Liver (tissue), 9 donors: ENCODE results near the gene BCAR1. TPM values are rescaled to one million over a fixed set of nuclear protein-coding genes. Genes with fewer than 3 reads are reported as not detected.

Source experiments
- DNase-seq: peaks from one replicate; pipeline ENCODE4 v3.0.0-alpha.2; 2017; ENCODE audit warnings: low spot score
- H3K27ac ChIP-seq, 2 donors: one replicate each; pipeline ENCODE4 v1.7.0; 2013; ENCODE audit warnings: inconsistent platforms in 2 of 2, low read length in 2 of 2, control low read depth in 1 of 2, low read depth in 1 of 2, mild to moderate bottlenecking in 1 of 2
- H3K27me3 ChIP-seq, 4 donors: one replicate each; pipeline versions ENCODE4 v1.6.1 to v1.7.0; 2013; ENCODE audit warnings: low read length in 3 of 4, inconsistent platforms in 1 of 4, mild to moderate bottlenecking in 1 of 4, moderate library complexity in 1 of 4; ENCODE audit not compliant: control insufficient read depth in 4 of 4, insufficient read depth in 4 of 4
- H3K36me3 ChIP-seq, 4 donors: one replicate each; pipeline versions ENCODE4 v1.6.1 to v1.7.0; 2013; ENCODE audit warnings: low read length in 3 of 4, mild to moderate bottlenecking in 3 of 4, low read depth in 1 of 4, moderate library complexity in 1 of 4; ENCODE audit not compliant: control insufficient read depth in 4 of 4, insufficient read depth in 3 of 4
- H3K4me1 ChIP-seq, 4 donors: one replicate each; pipeline versions ENCODE4 v1.6.1 to v1.7.0; 2013; ENCODE audit warnings: low read length in 3 of 4, mild to moderate bottlenecking in 3 of 4, moderate library complexity in 1 of 4; ENCODE audit not compliant: control insufficient read depth in 4 of 4, insufficient read depth in 4 of 4
- H3K4me3 ChIP-seq, 3 donors: one replicate each; pipeline versions ENCODE4 v1.6.1 to v1.7.0; 2013; ENCODE audit warnings: low read length in 3 of 3, control low read depth in 1 of 3, low read depth in 1 of 3, mild to moderate bottlenecking in 1 of 3
- H3K9ac ChIP-seq, 2 donors: one replicate each; pipeline ENCODE4 v1.7.0; 2013; ENCODE audit warnings: low read length in 2 of 2, mild to moderate bottlenecking in 2 of 2, moderate library complexity in 2 of 2, control low read depth in 1 of 2, low read depth in 1 of 2
- H3K9me3 ChIP-seq, 4 donors: one replicate each; pipeline versions ENCODE4 v1.6.1 to v1.7.0; 2013; ENCODE audit warnings: low read length in 3 of 4; ENCODE audit not compliant: control insufficient read depth in 4 of 4
- ATF3 ChIP-seq: IDR thresholded peaks from 2 replicates; pipeline ENCODE4 v1.6.1; 2016; ENCODE audit warnings: antibody characterized with exemption
- CTCF ChIP-seq: fragments of 150-350 bp; IDR thresholded peaks from 2 replicates; pipeline ENCODE4 v1.5.1; 2017; ENCODE audit warnings: improper control_type of control experiment, low read depth, low read length; ENCODE audit not compliant: missing input control
- EGR1 ChIP-seq, 2 donors: IDR thresholded peaks; 2 replicates each; pipeline ENCODE4 v1.6.1; 2016 to 2018; ENCODE audit warnings: antibody characterized with exemption in 2 of 2, low read depth in 2 of 2
- FOXA1 ChIP-seq: IDR thresholded peaks from 2 replicates; pipeline ENCODE4 v1.6.1; 2016; ENCODE audit warnings: antibody characterized with exemption
- FOXA2 ChIP-seq: IDR thresholded peaks from 2 replicates; pipeline ENCODE4 v1.6.1; 2016; ENCODE audit warnings: antibody characterized with exemption
- GABPA ChIP-seq, 2 donors: IDR thresholded peaks in 1 of 2; conservative IDR thresholded peaks in 1 of 2; 2 replicates each; pipeline ENCODE4 v1.6.1; 2016; ENCODE audit warnings: antibody characterized with exemption in 2 of 2, mild to moderate bottlenecking in 1 of 2, moderate library complexity in 1 of 2
- HNF4A ChIP-seq, 2 donors: conservative IDR thresholded peaks; 2 replicates each; pipeline ENCODE4 v1.6.1; 2016; ENCODE audit warnings: antibody characterized with exemption in 2 of 2, mild to moderate bottlenecking in 2 of 2
- HNF4G ChIP-seq: IDR thresholded peaks from 2 replicates; pipeline ENCODE4 v1.6.1; 2016; ENCODE audit warnings: antibody characterized with exemption
- JUND ChIP-seq, 2 donors: IDR thresholded peaks; 2 replicates each; pipeline ENCODE4 v1.6.1; 2016; ENCODE audit warnings: antibody characterized with exemption in 2 of 2
- MAX ChIP-seq: IDR thresholded peaks from 2 replicates; pipeline ENCODE4 v1.6.1; 2016; ENCODE audit warnings: antibody characterized with exemption
- REST ChIP-seq: IDR thresholded peaks from 2 replicates; pipeline ENCODE4 v1.6.1; 2016; ENCODE audit warnings: antibody characterized with exemption, mild to moderate bottlenecking
- RXRA ChIP-seq, 2 donors: IDR thresholded peaks; 2 replicates each; pipeline ENCODE4 v1.6.1; 2017 to 2018; ENCODE audit warnings: antibody characterized with exemption in 2 of 2, mild to moderate bottlenecking in 1 of 2
- SP1 ChIP-seq: IDR thresholded peaks from 2 replicates; pipeline ENCODE4 v1.6.1; 2018; ENCODE audit warnings: antibody characterized with exemption, mild to moderate bottlenecking
- TAF1 ChIP-seq: conservative IDR thresholded peaks from 2 replicates; pipeline ENCODE4 v1.6.1; 2016; ENCODE audit warnings: antibody characterized with exemption, mild to moderate bottlenecking
- YY1 ChIP-seq: IDR thresholded peaks from 2 replicates; pipeline ENCODE4 v1.6.1; 2016; ENCODE audit warnings: antibody characterized with exemption, mild to moderate bottlenecking
- WGBS: extraction: QIAGEN DNeasy Blood & Tissue Kit; methylation state at CpG from one replicate; pipeline ENCODE4 v1.1.7; 2013; 5-methylcytosine and 5-hydroxymethylcytosine counted together
- polyA plus RNA-seq, 2 donors: library from polyadenylated mRNA; stranded (reverse) in 1 of 2; unstranded in 1 of 2; fragments of 200-250 nt in 1 of 2; fragments of >200 nt in 1 of 2; fragmentation: Nextera tagmentation in 1 of 2; extraction: Ambion mirVana in 1 of 2; gene quantifications; one replicate each; pipeline versions ENCODE4 v1.2.1 to v1.2.3, GENCODE V29; 2013 to 2015
- total RNA-seq, 2 donors: library from RNA; depleted of rRNA; stranded (reverse); fragments of >200 nt; gene quantifications; one replicate each; pipeline ENCODE4 v1.2.3, GENCODE V29; 2014
- donor health status: healthy.
- donor health status: healthy.
- donor health status: healthy.
- donor health status: healthy.
- donor health status: healthy.

BCAR1 gene
- total and polyA plus RNA-seq, 4 donors, result 10.1 to 32.2 (median 20.2) TPM

GRCh38 chr16:75293173-75293572, 41.7 kb upstream of the BCAR1 start (continued):
- TF ChIP-seq EGR1 (IDR thresholded peaks at IDR 0.05; ENCODE audit: low read depth in 2 of 2) (no peak), SP1 (no peak), REST (no peak), YY1 (no peak)

GRCh38 chr16:75292691-75293090, 41.3 kb upstream of the BCAR1 start:
- Histone ChIP-seq H3K9me3 (no peaks in the 10 kb centered on the region), H3K27me3 (no peaks in the 10 kb centered on the region), H3K4me3 (no peak overlapping the region), H3K36me3 (peaks cover 3 to 16% (median 14%) of the 10 kb centered on the region in 4 donors), H3K4me1 (peaks cover 0 to 3% (median 0%) of the 10 kb centered on the region in 4 donors), H3K27ac (no peak overlapping the region), H3K9ac (no peak overlapping the region)
- 95% methylated on average over 3 of the region's 3 CpGs for WGBS
- no peak for TF ChIP-seq GABPA (IDR thresholded peaks at IDR 0.05 in 1 of 2, conservative IDR thresholded peaks at IDR 0.05 in 1 of 2)
- TF ChIP-seq HNF4A (conservative IDR thresholded peaks at IDR 0.05), result no peak
- TF ChIP-seq HNF4G, result no peak
- no peak for TF ChIP-seq YY1
- no peak for TF ChIP-seq CTCF
- no peak for TF ChIP-seq JUND (IDR thresholded peaks at IDR 0.05)
- no peak for TF ChIP-seq TAF1
- TF ChIP-seq FOXA1, result no peak
- no peak for TF ChIP-seq FOXA2
- TF ChIP-seq RXRA (IDR thresholded peaks at IDR 0.05), result no peak
- no peak for TF ChIP-seq REST
- TF ChIP-seq MAX, result no peak
- TF ChIP-seq SP1, result no peak
- TF ChIP-seq ATF3, result no peak
- DNase-seq, result no peak
